ENCODE measurements around the gene CCDC183. TPM values are rescaled to one million over a fixed set of nuclear protein-coding genes. Genes with fewer than 3 reads are reported as not detected.

The CCDC183 gene
- total and polyA plus RNA-seq, 10 of the 15 experiments (the other 5 are each of a cell fraction or from before 2014, with no cell fraction given): 0.04 to 1.2 (median 0.55) TPM; not detected in 5

- H3K36me3 ChIP-seq (ENCODE audit: control insufficient read depth in 2 of 2, insufficient read depth in 2 of 2, low read length in 1 of 2): peaks cover 5 to 12% of the 10 kb centered on the region in 2 experiments
- H3K4me2 ChIP-seq (ENCODE audit: control insufficient read depth, insufficient read depth): no peak overlapping the region
- DNase-seq (ENCODE audit: low read depth, low spot score): no peak
- H3K9me3 ChIP-seq (replicated peaks; ENCODE audit: control insufficient read depth, insufficient read depth, low read length): no peaks in the 10 kb centered on the region
- 96% methylated on average over 23 of the region's 30 CpGs for WGBS (ENCODE audit: insufficient coverage, insufficient replicate concordance, low lambda C conversion rate, missing lambda C conversion rate)
- H3K4me1 ChIP-seq (ENCODE audit: control insufficient read depth, insufficient read depth, low read length): no peaks in the 10 kb centered on the region
- no peak overlapping the region for H3K27ac ChIP-seq (ENCODE audit: control insufficient read depth, insufficient read depth)
- FAIRE-seq: no peak
- TF ChIP-seq POLR2A (IDR thresholded peaks at IDR 0.05; ENCODE audit: low read depth, low read length) (0 out of 2 replicates have a peak, but pooled peaks have one; percentile 10), KLF5 (IDR thresholded peaks at IDR 0.05; ENCODE audit: partially characterized antibody) (no peak), NFYA (IDR thresholded peaks at IDR 0.05; ENCODE audit: borderline replicate concordance, low read depth, low read length) (no peak), CREB1 (IDR thresholded peaks at IDR 0.05; ENCODE audit: low read depth) (no peak), ZSCAN29 (IDR thresholded peaks at IDR 0.05) (no peak)
- H2AFZ ChIP-seq (ENCODE audit: control insufficient read depth, low read depth, low read length): no peak overlapping the region
- in situ Hi-C loops (cut with MboI): no loop called here
- ChIA-PET CTCF (no interaction called here), POLR2A (no interaction called here), RAD21 (ENCODE audit: unreplicated experiment) (no interaction called here), SMC1A (ENCODE audit: uncharacterized antibody, unreplicated experiment) (no interaction called here)
- no peak overlapping the region for H3K4me3 ChIP-seq
- H3K9ac ChIP-seq (ENCODE audit: control insufficient read depth, insufficient read depth, low read length): no peak overlapping the region
- no peak for ATAC-seq
- H3K79me2 ChIP-seq (ENCODE audit: control insufficient read depth, insufficient read depth, low read length): no peaks in the 10 kb centered on the region
- no peaks in the 10 kb centered on the region for H4K20me1 ChIP-seq (ENCODE audit: control insufficient read depth, insufficient read depth)
- intact Hi-C loops (cut with micrococcal nuclease; ENCODE audit: unreplicated experiment): no loop called here
- BruUV-seq (replicated peaks): no TSS peak
- no peaks in the 10 kb centered on the region for H3K27me3 ChIP-seq (replicated peaks in 1 of 2; ENCODE audit: control insufficient read depth in 2 of 2, insufficient read depth in 2 of 2, low read length in 1 of 2)
These were observed 35.0 kb downstream of the CCDC183 start for GRCh38 chr9:136831002-136831719.

DNA sequence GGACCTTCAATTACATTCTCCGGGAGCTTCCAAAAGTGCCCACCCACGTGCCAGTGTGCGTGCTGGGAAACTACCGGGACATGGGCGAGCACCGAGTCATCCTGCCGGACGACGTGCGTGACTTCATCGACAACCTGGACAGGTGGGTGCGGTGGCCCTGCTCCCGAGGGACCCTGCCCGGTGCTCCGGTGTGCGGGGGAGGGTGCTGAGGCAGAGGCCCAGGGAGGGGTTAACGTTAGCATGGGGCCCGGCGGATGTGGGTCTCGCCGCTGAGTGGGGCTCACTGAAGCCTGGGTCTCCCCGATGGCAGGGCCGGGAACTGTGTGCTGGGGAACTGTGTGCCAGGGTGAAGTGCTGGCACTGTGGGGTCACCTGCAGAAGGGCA is 35.6 kb downstream of the CCDC183 start:
- in situ Hi-C loops (cut with MboI): no loop called here
- POLR2A ChIA-PET: no interaction called here
- TF ChIP-seq POLR2A (IDR thresholded peaks at IDR 0.05; ENCODE audit: low read depth, low read length) (0 out of 2 replicates have a peak, but pooled peaks have one; percentile 38), CHD2 (IDR thresholded peaks at IDR 0.05; ENCODE audit: borderline replicate concordance, low read depth, low read length) (no peak), TCF3 (IDR thresholded peaks at IDR 0.05; ENCODE audit: borderline replicate concordance, insufficient read depth, low read depth, low read length) (0 out of 2 replicates have a peak, but pooled peaks have one; percentile 24), ZNF217 (IDR thresholded peaks at IDR 0.05) (no peak), FOXK2 (IDR thresholded peaks at IDR 0.05) (no peak), NFIC (IDR thresholded peaks at IDR 0.05; ENCODE audit: low read depth, low read length) (no peak)
- TF ChIP-seq, protein P1, sequence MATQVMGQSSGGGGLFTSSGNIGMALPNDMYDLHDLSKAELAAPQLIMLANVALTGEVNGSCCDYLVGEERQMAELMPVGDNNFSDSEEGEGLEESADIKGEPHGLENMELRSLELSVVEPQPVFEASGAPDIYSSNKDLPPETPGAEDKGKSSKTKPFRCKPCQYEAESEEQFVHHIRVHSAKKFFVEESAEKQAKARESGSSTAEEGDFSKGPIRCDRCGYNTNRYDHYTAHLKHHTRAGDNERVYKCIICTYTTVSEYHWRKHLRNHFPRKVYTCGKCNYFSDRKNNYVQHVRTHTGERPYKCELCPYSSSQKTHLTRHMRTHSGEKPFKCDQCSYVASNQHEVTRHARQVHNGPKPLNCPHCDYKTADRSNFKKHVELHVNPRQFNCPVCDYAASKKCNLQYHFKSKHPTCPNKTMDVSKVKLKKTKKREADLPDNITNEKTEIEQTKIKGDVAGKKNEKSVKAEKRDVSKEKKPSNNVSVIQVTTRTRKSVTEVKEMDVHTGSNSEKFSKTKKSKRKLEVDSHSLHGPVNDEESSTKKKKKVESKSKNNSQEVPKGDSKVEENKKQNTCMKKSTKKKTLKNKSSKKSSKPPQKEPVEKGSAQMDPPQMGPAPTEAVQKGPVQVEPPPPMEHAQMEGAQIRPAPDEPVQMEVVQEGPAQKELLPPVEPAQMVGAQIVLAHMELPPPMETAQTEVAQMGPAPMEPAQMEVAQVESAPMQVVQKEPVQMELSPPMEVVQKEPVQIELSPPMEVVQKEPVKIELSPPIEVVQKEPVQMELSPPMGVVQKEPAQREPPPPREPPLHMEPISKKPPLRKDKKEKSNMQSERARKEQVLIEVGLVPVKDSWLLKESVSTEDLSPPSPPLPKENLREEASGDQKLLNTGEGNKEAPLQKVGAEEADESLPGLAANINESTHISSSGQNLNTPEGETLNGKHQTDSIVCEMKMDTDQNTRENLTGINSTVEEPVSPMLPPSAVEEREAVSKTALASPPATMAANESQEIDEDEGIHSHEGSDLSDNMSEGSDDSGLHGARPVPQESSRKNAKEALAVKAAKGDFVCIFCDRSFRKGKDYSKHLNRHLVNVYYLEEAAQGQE (IDR thresholded peaks at IDR 0.05; ENCODE audit: low read depth, low read length): no peak

More for the DNA sequence above, 35.6 kb downstream of the CCDC183 start:
- DNase-seq (ENCODE audit: low read depth, low spot score) (no peak), FAIRE-seq (no peak), ATAC-seq (no peak)
- peaks cover 3 to 12% of the 10 kb centered on the region in 2 experiments for H3K36me3 ChIP-seq (ENCODE audit: control insufficient read depth in 2 of 2, insufficient read depth in 2 of 2, low read length in 1 of 2)
- H4K20me1 ChIP-seq (ENCODE audit: control insufficient read depth, insufficient read depth): no peaks in the 10 kb centered on the region
- no peak overlapping the region for H3K27ac ChIP-seq (ENCODE audit: control insufficient read depth, insufficient read depth)
- H3K79me2 ChIP-seq (ENCODE audit: control insufficient read depth, insufficient read depth, low read length): no peaks in the 10 kb centered on the region
- no TSS peak for BruUV-seq (replicated peaks)
- 97% methylated on average over 23 of the region's 23 CpGs for WGBS (ENCODE audit: insufficient coverage, insufficient replicate concordance, low lambda C conversion rate, missing lambda C conversion rate)
- no peak overlapping the region for H3K4me3 ChIP-seq
- H3K9ac ChIP-seq (ENCODE audit: control insufficient read depth, insufficient read depth, low read length): no peak overlapping the region
- intact Hi-C loops (cut with micrococcal nuclease; ENCODE audit: unreplicated experiment): no loop called here
- SMC1A ChIA-PET (ENCODE audit: uncharacterized antibody, unreplicated experiment): no interaction called here
- RAD21 ChIA-PET (ENCODE audit: unreplicated experiment): no interaction called here
- H3K4me1 ChIP-seq (ENCODE audit: control insufficient read depth, insufficient read depth, low read length): no peaks in the 10 kb centered on the region
- CTCF ChIA-PET: no interaction called here
- no peak overlapping the region for H3K4me2 ChIP-seq (ENCODE audit: control insufficient read depth, insufficient read depth)
- no peak overlapping the region for H2AFZ ChIP-seq (ENCODE audit: control insufficient read depth, low read depth, low read length)
- H3K9me3 ChIP-seq (replicated peaks; ENCODE audit: control insufficient read depth, insufficient read depth, low read length): no peaks in the 10 kb centered on the region
- H3K27me3 ChIP-seq (replicated peaks in 1 of 2; ENCODE audit: control insufficient read depth in 2 of 2, insufficient read depth in 2 of 2, low read length in 1 of 2): no peaks in the 10 kb centered on the region
